Gastroesophageal sphincter (tissue), 3 donors: ENCODE data around the gene CARMIL3.

ENCODE experiments used
- POLR2AphosphoS5 ChIP-seq: sonication (generic); formaldehyde crosslinking; IDR thresholded peaks from one replicate; pipeline ENCODE4 v1.6.1; 2017; ENCODE audit warnings: antibody characterized with exemption
- TF ChIP-seq, protein P1 (sequence below), 4 experiments: fragments of 200-600 bp in 2 of 4; fragments of 450-650 bp in 2 of 4; sonication (generic) in 1 of 4; IDR thresholded peaks; one replicate each; pipeline ENCODE4 v1.5.1; 2017 to 2019; ENCODE audit warnings: antibody characterized with exemption in 4 of 4, mild to moderate bottlenecking in 2 of 4, moderate library complexity in 2 of 4

DNA sequence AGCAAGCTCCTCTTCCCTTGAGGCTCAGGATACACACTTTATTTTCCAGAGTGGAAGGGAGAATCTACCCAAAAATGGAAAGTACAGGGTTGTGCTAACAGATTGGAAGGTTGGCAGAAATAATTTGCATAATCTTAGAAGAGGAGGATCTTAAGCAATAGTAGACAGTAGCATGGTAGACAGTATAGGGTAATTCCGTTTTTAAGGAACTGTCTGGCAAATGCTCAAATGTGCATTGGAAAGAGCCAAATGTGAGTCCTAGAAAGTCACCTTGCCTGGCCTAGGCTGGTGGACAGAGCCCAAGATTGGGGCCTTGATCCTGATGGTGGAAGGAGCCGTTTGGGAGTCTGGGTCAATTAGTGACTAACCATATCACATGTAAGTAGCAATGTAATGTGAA, 13.1 kb upstream of the CARMIL3 start:
- TF ChIP-seq, protein P1, sequence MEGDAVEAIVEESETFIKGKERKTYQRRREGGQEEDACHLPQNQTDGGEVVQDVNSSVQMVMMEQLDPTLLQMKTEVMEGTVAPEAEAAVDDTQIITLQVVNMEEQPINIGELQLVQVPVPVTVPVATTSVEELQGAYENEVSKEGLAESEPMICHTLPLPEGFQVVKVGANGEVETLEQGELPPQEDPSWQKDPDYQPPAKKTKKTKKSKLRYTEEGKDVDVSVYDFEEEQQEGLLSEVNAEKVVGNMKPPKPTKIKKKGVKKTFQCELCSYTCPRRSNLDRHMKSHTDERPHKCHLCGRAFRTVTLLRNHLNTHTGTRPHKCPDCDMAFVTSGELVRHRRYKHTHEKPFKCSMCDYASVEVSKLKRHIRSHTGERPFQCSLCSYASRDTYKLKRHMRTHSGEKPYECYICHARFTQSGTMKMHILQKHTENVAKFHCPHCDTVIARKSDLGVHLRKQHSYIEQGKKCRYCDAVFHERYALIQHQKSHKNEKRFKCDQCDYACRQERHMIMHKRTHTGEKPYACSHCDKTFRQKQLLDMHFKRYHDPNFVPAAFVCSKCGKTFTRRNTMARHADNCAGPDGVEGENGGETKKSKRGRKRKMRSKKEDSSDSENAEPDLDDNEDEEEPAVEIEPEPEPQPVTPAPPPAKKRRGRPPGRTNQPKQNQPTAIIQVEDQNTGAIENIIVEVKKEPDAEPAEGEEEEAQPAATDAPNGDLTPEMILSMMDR (IDR thresholded peaks at IDR 0.05), result no peak
- TF ChIP-seq POLR2AphosphoS5, result no peak
